ENCODE measurements around the gene TUBB3. TPM values are rescaled to one million over a fixed set of nuclear protein-coding genes. Genes with fewer than 3 reads are reported as not detected.
A peak's percentile ranks its signal among the peaks of the same experiment; 100 is the strongest.

TUBB3 gene
- total RNA-seq, 1 donor from 2014 or later: 3,960 TPM

- H3K4me1 Mint-ChIP-seq (ENCODE audit: low read depth, unreplicated experiment): peaks cover 10% of the 10 kb centered on the region
- no peak overlapping the region for H3K4me3 Mint-ChIP-seq (ENCODE audit: unreplicated experiment)
- DNase-seq: no peak
- no peaks in the 10 kb centered on the region for H3K27me3 Mint-ChIP-seq (ENCODE audit: unreplicated experiment)
- peaks cover 8% of the 10 kb centered on the region for H3K9me3 Mint-ChIP-seq (ENCODE audit: unreplicated experiment)
- H3K36me3 Mint-ChIP-seq (ENCODE audit: unreplicated experiment): peaks cover 16% of the 10 kb centered on the region
- H3K27ac Mint-ChIP-seq (ENCODE audit: unreplicated experiment): no peak overlapping the region
- no peak for TF ChIP-seq CTCF (IDR thresholded peaks at IDR 0.05; ENCODE audit: partially characterized antibody, unreplicated experiment)
These were observed 46.7 kb downstream of the TUBB3 start for GRCh38 chr16:89969741-89970410.

GRCh38 chr16:89971495-89972243, 48.5 kb downstream of the TUBB3 start:
- Mint-ChIP-seq H3K36me3 (ENCODE audit: unreplicated experiment) (peaks cover 16% of the 10 kb centered on the region), H3K4me3 (ENCODE audit: unreplicated experiment) (peak overlapping the region; percentile 91), H3K4me1 (ENCODE audit: low read depth, unreplicated experiment) (peaks cover 10% of the 10 kb centered on the region), H3K27ac (ENCODE audit: unreplicated experiment) (peak overlapping the region; percentile 85), H3K27me3 (ENCODE audit: unreplicated experiment) (no peaks in the 10 kb centered on the region), H3K9me3 (ENCODE audit: unreplicated experiment) (peaks cover 8% of the 10 kb centered on the region)
- TF ChIP-seq CTCF (IDR thresholded peaks at IDR 0.05; ENCODE audit: partially characterized antibody, unreplicated experiment): no peak
- DNase-seq: no peak

- H3K27ac Mint-ChIP-seq (ENCODE audit: unreplicated experiment): peak overlapping the region; percentile 91
- peak; percentile 93 for DNase-seq
- H3K27me3 Mint-ChIP-seq (ENCODE audit: unreplicated experiment): no peaks in the 10 kb centered on the region
- H3K4me3 Mint-ChIP-seq (ENCODE audit: unreplicated experiment): peak overlapping the region; percentile 97
- no peak for TF ChIP-seq CTCF (IDR thresholded peaks at IDR 0.05; ENCODE audit: partially characterized antibody, unreplicated experiment)
- peaks cover 10% of the 10 kb centered on the region for H3K4me1 Mint-ChIP-seq (ENCODE audit: low read depth, unreplicated experiment)
- H3K9me3 Mint-ChIP-seq (ENCODE audit: unreplicated experiment): peaks cover 8% of the 10 kb centered on the region
- H3K36me3 Mint-ChIP-seq (ENCODE audit: unreplicated experiment): peaks cover 16% of the 10 kb centered on the region
These were observed 49.4 kb downstream of the TUBB3 start for GRCh38 chr16:89972244-89973234.

- no peak for TF ChIP-seq CTCF (IDR thresholded peaks at IDR 0.05; ENCODE audit: partially characterized antibody, unreplicated experiment)
These were observed 50.1 kb downstream of the TUBB3 start for GRCh38 chr16:89973235-89973634.

More at GRCh38 chr16:89973235-89973634, 50.1 kb downstream of the TUBB3 start:
- Mint-ChIP-seq H3K27me3 (ENCODE audit: unreplicated experiment) (no peaks in the 10 kb centered on the region), H3K4me3 (ENCODE audit: unreplicated experiment) (peak overlapping the region; percentile 97), H3K9me3 (ENCODE audit: unreplicated experiment) (peaks cover 8% of the 10 kb centered on the region), H3K4me1 (ENCODE audit: low read depth, unreplicated experiment) (peaks cover 10% of the 10 kb centered on the region), H3K27ac (ENCODE audit: unreplicated experiment) (peak overlapping the region; percentile 91), H3K36me3 (ENCODE audit: unreplicated experiment) (peaks cover 16% of the 10 kb centered on the region)
- DNase-seq: no peak

All from glutamatergic neuron (in vitro differentiated cells).